SK-N-SH (cell line): ENCODE results near the gene CD93.

Source experiments
- CTCF ChIP-seq: fragments of 200-600 bp; sonication (generic); IDR thresholded peaks from 2 replicates; pipeline ENCODE4 v1.6.1; 2017; ENCODE audit warnings: antibody characterized with exemption, mild to moderate bottlenecking, moderate library complexity
- EP300 ChIP-seq, 2 experiments: IDR thresholded peaks; 2 replicates each; pipeline versions ENCODE4 v1.4.0 to v1.6.1; 2012; ENCODE audit warnings: borderline replicate concordance in 1 of 2, low read depth in 1 of 2, low read length in 1 of 2
- FOXJ3 ChIP-seq: sonication (generic); formaldehyde crosslinking; IDR thresholded peaks from 2 replicates; pipeline ENCODE4 v1.5.1; 2020; ENCODE audit warnings: mild to moderate bottlenecking, missing genetic modification reagents
- NFIC ChIP-seq: IDR thresholded peaks from 2 replicates; pipeline ENCODE4 v1.4.0; 2012; ENCODE audit warnings: borderline replicate concordance
- NRF1 ChIP-seq: IDR thresholded peaks from 2 replicates; pipeline ENCODE4 v1.6.1; 2012; ENCODE audit warnings: low read depth, mild to moderate bottlenecking, low read length
- PBX3 ChIP-seq: IDR thresholded peaks from 2 replicates; pipeline ENCODE4; 2012
- POLR2AphosphoS5 ChIP-seq: IDR thresholded peaks from 2 replicates; pipeline ENCODE4 v1.6.1; 2012; ENCODE audit warnings: low read depth, low read length
- REST ChIP-seq: IDR thresholded peaks from 2 replicates; pipeline ENCODE4 v1.6.1; 2012; ENCODE audit warnings: mild to moderate bottlenecking, low read depth, low read length, moderate library complexity
- RFX5 ChIP-seq: IDR thresholded peaks from 2 replicates; pipeline ENCODE4 v1.6.1; 2012; ENCODE audit warnings: mild to moderate bottlenecking, improper control_type of control experiment, low read length
- TAF1 ChIP-seq: IDR thresholded peaks from 2 replicates; pipeline ENCODE4 v1.6.1; 2012; ENCODE audit warnings: low read depth, mild to moderate bottlenecking, low read length, moderate library complexity, borderline replicate concordance
- TF ChIP-seq, protein P1 (sequence below): IDR thresholded peaks from 2 replicates; pipeline ENCODE4 v1.4.0; 2012; ENCODE audit warnings: low read depth

DNA sequence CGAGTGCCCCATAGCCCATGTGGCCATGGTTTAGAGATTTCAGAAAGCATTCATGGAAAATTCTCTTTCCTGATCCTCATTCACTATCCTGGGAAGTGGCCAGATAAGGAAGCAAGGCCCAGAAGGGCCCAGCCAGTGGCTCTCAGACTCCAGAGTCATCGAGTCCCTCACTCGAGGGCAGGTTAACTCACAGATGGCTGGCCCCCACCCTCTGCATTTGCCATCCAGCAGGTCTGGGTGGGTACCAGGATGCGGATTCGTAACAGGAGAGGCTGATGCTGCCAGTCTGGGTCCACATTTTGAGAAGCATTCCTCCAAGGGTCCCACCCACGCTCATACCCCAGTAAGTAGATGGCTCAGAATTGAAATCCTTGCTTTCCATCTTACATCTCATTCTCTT is 54.8 kb downstream of the CD93 start:
- TF ChIP-seq PBX3: no peak
- no peak for TF ChIP-seq FOXJ3 (CRISPR knock-in tag)
- TF ChIP-seq CTCF: no peak
- no peak for TF ChIP-seq POLR2AphosphoS5
- no peak for TF ChIP-seq TAF1
- TF ChIP-seq RFX5: no peak
- no peak for TF ChIP-seq EP300 (IDR thresholded peaks at IDR 0.05; ENCODE audit: borderline replicate concordance in 1 of 2, low read depth in 1 of 2, low read length in 1 of 2)
- TF ChIP-seq NRF1: no peak
- TF ChIP-seq, protein P1, sequence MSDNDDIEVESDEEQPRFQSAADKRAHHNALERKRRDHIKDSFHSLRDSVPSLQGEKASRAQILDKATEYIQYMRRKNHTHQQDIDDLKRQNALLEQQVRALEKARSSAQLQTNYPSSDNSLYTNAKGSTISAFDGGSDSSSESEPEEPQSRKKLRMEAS: no peak
- no peak for TF ChIP-seq NFIC
- no peak for TF ChIP-seq REST
